Neutrophil (primary cell): Measurements from ENCODE around the gene NUDT15.

ENCODE experiments used
- H3K27ac ChIP-seq: fragments of 200-600 bp; sonication (generic); 2 replicates; pipeline ENCODE4 v1.5.1; 2016; ENCODE audit warnings: mild to moderate bottlenecking, moderate library complexity
- H3K27me3 ChIP-seq: fragments of 200-600 bp; sonication (generic); 2 replicates; pipeline ENCODE4 v1.6.0; 2016; ENCODE audit warnings: mild to moderate bottlenecking
- H3K36me3 ChIP-seq: fragments of 200-600 bp; sonication (generic); 2 replicates; pipeline ENCODE4 v1.5.1; 2017
- H3K4me1 ChIP-seq, 2 experiments: fragments of 200-600 bp in 1 of 2; sonication (generic) in 1 of 2; 1 replicate in 1 of 2; 2 replicates in 1 of 2; pipeline versions ENCODE4 v1.5.1 to v1.6.1; 2013 to 2016; ENCODE audit warnings: low read depth in 1 of 2, low read length in 1 of 2, mild to moderate bottlenecking in 1 of 2, moderate library complexity in 1 of 2; ENCODE audit not compliant: control insufficient read depth in 1 of 2, insufficient read depth in 1 of 2
- H3K4me3 ChIP-seq, 2 experiments: fragments of 200-600 bp in 1 of 2; sonication (generic) in 1 of 2; 1 replicate in 1 of 2; 2 replicates in 1 of 2; pipeline ENCODE4 v1.5.1; 2013 to 2016; ENCODE audit warnings: low read depth in 1 of 2, low read length in 1 of 2, mild to moderate bottlenecking in 1 of 2, moderate library complexity in 1 of 2
- H3K9me3 ChIP-seq: fragments of 200-600 bp; sonication (generic); 2 replicates; pipeline ENCODE4 v1.5.1; 2016
- TF ChIP-seq, protein P1 (sequence below): fragments of 200-600 bp; sonication (generic); IDR thresholded peaks from 2 replicates; pipeline ENCODE4 v1.5.1; 2016; ENCODE audit warnings: antibody characterized with exemption

The NUDT15 gene

GRCh38 chr13:48072304-48072703, 34.8 kb downstream of the NUDT15 start:
- H3K4me1 ChIP-seq, result no peaks in the 10 kb centered on the region
- H3K27ac ChIP-seq, result no peak overlapping the region
- H3K4me3 ChIP-seq, result no peak overlapping the region
- H3K36me3 ChIP-seq, result peaks cover 74% of the 10 kb centered on the region
- H3K9me3 ChIP-seq, result peaks cover 34% of the 10 kb centered on the region
- no peaks in the 10 kb centered on the region for H3K27me3 ChIP-seq
- TF ChIP-seq, protein P1, sequence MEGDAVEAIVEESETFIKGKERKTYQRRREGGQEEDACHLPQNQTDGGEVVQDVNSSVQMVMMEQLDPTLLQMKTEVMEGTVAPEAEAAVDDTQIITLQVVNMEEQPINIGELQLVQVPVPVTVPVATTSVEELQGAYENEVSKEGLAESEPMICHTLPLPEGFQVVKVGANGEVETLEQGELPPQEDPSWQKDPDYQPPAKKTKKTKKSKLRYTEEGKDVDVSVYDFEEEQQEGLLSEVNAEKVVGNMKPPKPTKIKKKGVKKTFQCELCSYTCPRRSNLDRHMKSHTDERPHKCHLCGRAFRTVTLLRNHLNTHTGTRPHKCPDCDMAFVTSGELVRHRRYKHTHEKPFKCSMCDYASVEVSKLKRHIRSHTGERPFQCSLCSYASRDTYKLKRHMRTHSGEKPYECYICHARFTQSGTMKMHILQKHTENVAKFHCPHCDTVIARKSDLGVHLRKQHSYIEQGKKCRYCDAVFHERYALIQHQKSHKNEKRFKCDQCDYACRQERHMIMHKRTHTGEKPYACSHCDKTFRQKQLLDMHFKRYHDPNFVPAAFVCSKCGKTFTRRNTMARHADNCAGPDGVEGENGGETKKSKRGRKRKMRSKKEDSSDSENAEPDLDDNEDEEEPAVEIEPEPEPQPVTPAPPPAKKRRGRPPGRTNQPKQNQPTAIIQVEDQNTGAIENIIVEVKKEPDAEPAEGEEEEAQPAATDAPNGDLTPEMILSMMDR, result no peak

- Histone ChIP-seq H3K27ac (no peak overlapping the region), H3K4me1 (no peaks in the 10 kb centered on the region), H3K27me3 (no peaks in the 10 kb centered on the region), H3K4me3 (no peak overlapping the region), H3K36me3 (peaks cover 78% of the 10 kb centered on the region), H3K9me3 (peaks cover 34% of the 10 kb centered on the region)
- TF ChIP-seq, protein P1, result no peak
These were observed 35.3 kb downstream of the NUDT15 start for GRCh38 chr13:48072787-48073186.

- Histone ChIP-seq H3K27ac (no peak overlapping the region), H3K4me1 (no peaks in the 10 kb centered on the region), H3K9me3 (peaks cover 25% of the 10 kb centered on the region), H3K4me3 (no peak overlapping the region), H3K27me3 (no peaks in the 10 kb centered on the region), H3K36me3 (peaks cover 81% of the 10 kb centered on the region)
- TF ChIP-seq, protein P1, result no peak
These were observed 36.5 kb downstream of the NUDT15 start for GRCh38 chr13:48074006-48074405.

- Histone ChIP-seq H3K27ac (no peak overlapping the region), H3K27me3 (no peaks in the 10 kb centered on the region), H3K4me3 (no peak overlapping the region), H3K36me3 (peaks cover 94% of the 10 kb centered on the region), H3K9me3 (no peaks in the 10 kb centered on the region), H3K4me1 (no peaks in the 10 kb centered on the region)
- TF ChIP-seq, protein P1, result no peak
These were observed 40.7 kb downstream of the NUDT15 start for GRCh38 chr13:48078251-48078656.

DNA sequence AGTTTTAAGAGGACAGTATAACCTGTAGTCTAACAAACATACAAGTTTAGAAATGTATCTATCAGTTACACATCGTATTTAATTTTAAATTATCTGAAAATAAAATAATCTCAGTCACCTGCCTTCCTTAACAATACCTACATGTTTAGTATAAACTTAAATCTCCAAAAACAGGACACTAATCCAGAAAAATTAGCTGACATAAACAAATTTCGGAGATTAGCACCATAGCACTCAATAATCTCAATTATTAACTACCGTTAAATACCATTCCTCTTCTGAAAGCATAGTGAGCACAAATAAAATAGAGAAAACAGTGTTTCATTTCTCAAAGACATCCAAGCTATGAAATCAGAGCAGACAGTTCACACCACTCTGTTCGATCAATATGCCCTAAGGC, 44.2 kb downstream of the NUDT15 start:
- Histone ChIP-seq H3K9me3 (no peaks in the 10 kb centered on the region), H3K27me3 (no peaks in the 10 kb centered on the region), H3K36me3 (peaks cover 89% of the 10 kb centered on the region), H3K4me1 (no peaks in the 10 kb centered on the region), H3K27ac (no peak overlapping the region), H3K4me3 (no peak overlapping the region)
- TF ChIP-seq, protein P1, result no peak

GRCh38 chr13:48086272-48086671, 48.7 kb downstream of the NUDT15 start:
- Histone ChIP-seq H3K4me3 (no peak overlapping the region), H3K27ac (no peak overlapping the region), H3K36me3 (peaks cover 46% of the 10 kb centered on the region), H3K4me1 (no peaks in the 10 kb centered on the region), H3K9me3 (no peaks in the 10 kb centered on the region), H3K27me3 (no peaks in the 10 kb centered on the region)
- TF ChIP-seq, protein P1, result no peak
